NCI-H2196 (cell line): ENCODE data around the gene ARTN.

Experiments
- DNase-seq: peaks from one replicate; lab custom pipeline; 2025; ENCODE audit not compliant: unreplicated experiment; lab: John Stamatoyannopoulos, UW

Gene ARTN

DNA sequence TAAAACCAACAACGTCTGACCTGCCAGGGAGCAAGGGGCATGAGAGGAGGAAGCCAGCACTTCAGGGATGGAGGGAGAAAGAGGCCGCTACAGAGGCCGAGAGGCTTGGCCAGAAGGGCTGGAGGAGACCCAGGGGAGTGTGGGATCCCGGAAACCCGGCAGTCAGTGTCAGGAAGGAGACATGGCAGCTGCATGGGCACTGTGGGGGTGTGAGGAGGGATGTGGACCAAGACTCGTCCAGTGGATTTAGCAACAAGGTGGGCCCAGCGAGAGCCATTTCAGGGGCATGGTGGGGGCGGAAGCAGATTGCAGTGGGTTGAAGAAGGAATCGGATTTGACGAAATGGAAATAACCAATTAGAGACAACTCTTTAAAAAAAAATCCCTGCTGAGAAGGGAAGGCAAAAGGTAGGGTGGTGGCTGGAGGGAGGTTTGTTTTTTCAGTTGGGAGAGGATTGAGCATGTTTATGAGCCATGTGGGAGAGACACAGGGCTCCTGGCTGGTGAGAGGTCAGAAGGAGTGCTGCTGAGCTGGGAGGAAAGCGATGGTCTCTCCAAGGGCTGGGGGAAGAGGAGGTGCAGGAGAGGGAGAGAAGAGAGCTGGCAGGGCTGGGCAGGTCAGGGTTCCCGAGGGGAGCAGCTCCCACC lies 49.8 kb downstream of the ARTN start:
- DNase-seq = no peak

DNA sequence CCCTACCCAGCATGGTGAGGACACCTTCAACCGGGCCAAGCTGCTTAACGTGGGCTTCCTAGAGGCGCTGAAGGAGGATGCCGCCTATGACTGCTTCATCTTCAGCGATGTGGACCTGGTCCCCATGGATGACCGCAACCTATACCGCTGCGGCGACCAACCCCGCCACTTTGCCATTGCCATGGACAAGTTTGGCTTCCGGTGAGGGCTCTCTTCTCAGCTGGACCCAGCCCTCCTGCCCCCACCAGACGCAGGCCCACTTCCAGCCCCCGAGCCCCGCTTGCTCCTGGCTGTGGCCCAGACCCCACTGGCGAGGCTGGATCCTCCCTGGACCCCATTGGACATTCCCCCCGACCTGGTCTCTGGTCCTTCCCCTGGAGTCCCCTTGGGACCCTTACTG lies 51.3 kb downstream of the ARTN start:
- DNase-seq = no peak

DNA sequence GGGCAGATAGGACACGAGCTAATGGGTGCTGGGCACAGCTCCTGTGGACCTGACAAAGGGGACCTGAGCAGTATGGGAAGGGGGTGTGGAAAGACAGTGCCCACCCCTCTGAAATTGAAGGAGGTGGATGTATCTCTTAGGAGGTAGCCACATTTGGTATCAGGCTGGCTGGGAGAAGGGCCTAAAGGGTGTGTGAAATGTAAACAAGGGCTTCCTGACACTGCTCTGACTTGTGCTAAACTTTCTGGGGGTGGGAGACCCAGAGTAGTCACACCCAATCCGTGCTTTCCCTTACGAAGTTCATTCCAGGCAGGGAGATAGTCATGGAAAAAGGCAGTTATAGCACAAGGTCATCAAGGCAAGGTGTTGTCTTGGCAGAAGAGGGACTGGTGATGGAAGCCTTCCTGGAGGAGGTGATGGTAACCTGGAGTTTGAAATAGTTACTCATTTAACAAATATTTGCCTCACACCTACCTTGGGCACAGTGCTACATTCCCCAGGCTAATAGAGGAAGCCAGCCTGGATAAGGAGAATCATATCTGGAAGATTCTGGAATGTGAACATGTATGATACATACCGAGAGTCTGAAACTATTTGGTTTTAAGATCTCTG lies 52.5 kb downstream of the ARTN start:
- no peak for DNase-seq

DNA sequence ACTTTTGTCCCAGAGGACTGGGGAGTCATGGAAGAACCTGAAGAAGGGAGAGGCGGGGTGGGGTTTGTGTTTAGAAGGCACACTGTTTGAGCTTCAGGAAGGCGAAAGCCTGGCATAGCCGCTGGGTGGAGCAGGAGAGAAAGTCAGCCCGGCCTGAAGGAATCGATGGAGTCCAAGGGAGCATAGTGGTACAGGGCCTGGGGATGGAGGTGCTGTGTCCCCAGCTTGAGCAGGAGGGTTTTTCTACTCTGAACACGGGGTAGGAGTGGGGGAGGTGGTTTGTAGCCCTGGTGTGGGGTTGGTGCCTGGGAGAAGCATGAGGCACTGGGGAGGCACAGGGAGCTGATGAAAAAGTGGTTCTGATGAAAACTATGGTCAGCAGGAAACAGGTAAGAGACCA lies 53.1 kb downstream of the ARTN start:
- DNase-seq = no peak
